ENCODE results near the gene TMEM245. TPM values are rescaled to one million over a fixed set of nuclear protein-coding genes. Genes with fewer than 3 reads are reported as not detected.

The TMEM245 gene
- total RNA-seq, 1 experiment from 2014 or later: 54.0 TPM

- H3K4me3 ChIP-seq (ENCODE audit: low read depth in 2 of 2, low read length in 2 of 2): no peak overlapping the region
- H3K27me3 ChIP-seq (ENCODE audit: control insufficient read depth, insufficient read depth, low read length): no peaks in the 10 kb centered on the region
- no peak for DNase-seq (ENCODE audit: low read depth, low spot score)
- TF ChIP-seq POLR2AphosphoS5 (IDR thresholded peaks at IDR 0.05; ENCODE audit: low read depth, low read length) (no peak), REST (IDR thresholded peaks at IDR 0.05; ENCODE audit: insufficient read depth in 1 of 2, low read depth in 2 of 2, low read length in 1 of 2) (no peak), SIN3A (IDR thresholded peaks at IDR 0.05; ENCODE audit: borderline replicate concordance, insufficient read depth, low read depth, low read length) (no peak), TCF7L2 (IDR thresholded peaks at IDR 0.05; ENCODE audit: low read depth, low read length) (no peak), CTCF (IDR thresholded peaks at IDR 0.05) (no peak)
- intact Hi-C loops (cut with micrococcal nuclease; ENCODE audit: unreplicated experiment): no loop called here
- no peaks in the 10 kb centered on the region for H3K4me1 ChIP-seq (ENCODE audit: control insufficient read depth, insufficient read depth, low read length)
- H3K36me3 ChIP-seq (ENCODE audit: control insufficient read depth, insufficient read depth, low read length): peaks cover 22% of the 10 kb centered on the region
- no peak for ATAC-seq
- no peaks in the 10 kb centered on the region for H3K9me3 ChIP-seq (ENCODE audit: control insufficient read depth, insufficient read depth, low read depth, low read length)
- ChIA-PET CTCF (no interaction called here), POLR2A (no interaction called here)
- in situ Hi-C loops (cut with HindIII; ENCODE audit: low pct_unique_long_range_greater_than_20kb, low sequenced_read_pairs): no loop called here
- BruUV-seq (replicated peaks): no TSS peak
- H3K27ac ChIP-seq (ENCODE audit: low read length): no peak overlapping the region
These were observed 27.6 kb downstream of the TMEM245 start for GRCh38 chr9:109092051-109092580.

GRCh38 chr9:109088221-109088620, 31.5 kb downstream of the TMEM245 start:
- Histone ChIP-seq H3K9me3 (ENCODE audit: control insufficient read depth, insufficient read depth, low read depth, low read length) (no peaks in the 10 kb centered on the region), H3K27me3 (ENCODE audit: control insufficient read depth, insufficient read depth, low read length) (no peaks in the 10 kb centered on the region), H3K4me3 (ENCODE audit: low read depth in 2 of 2, low read length in 2 of 2) (no peak overlapping the region), H3K36me3 (ENCODE audit: control insufficient read depth, insufficient read depth, low read length) (peaks cover 27% of the 10 kb centered on the region), H3K27ac (ENCODE audit: low read length) (no peak overlapping the region), H3K4me1 (ENCODE audit: control insufficient read depth, insufficient read depth, low read length) (no peaks in the 10 kb centered on the region)
- no TSS peak for BruUV-seq (replicated peaks)
- DNase-seq (ENCODE audit: low read depth, low spot score): no peak
- intact Hi-C loops (cut with micrococcal nuclease; ENCODE audit: unreplicated experiment) (no loop called here), in situ Hi-C loops (cut with HindIII; ENCODE audit: low pct_unique_long_range_greater_than_20kb, low sequenced_read_pairs) (no loop called here)
- TF ChIP-seq TCF7L2 (IDR thresholded peaks at IDR 0.05; ENCODE audit: low read depth, low read length): no peak
- TF ChIP-seq REST (IDR thresholded peaks at IDR 0.05; ENCODE audit: insufficient read depth in 1 of 2, low read depth in 2 of 2, low read length in 1 of 2): no peak
- no peak for TF ChIP-seq CTCF (IDR thresholded peaks at IDR 0.05)
- no peak for TF ChIP-seq SIN3A (IDR thresholded peaks at IDR 0.05; ENCODE audit: borderline replicate concordance, insufficient read depth, low read depth, low read length)
- no peak for TF ChIP-seq POLR2AphosphoS5 (IDR thresholded peaks at IDR 0.05; ENCODE audit: low read depth, low read length)
- ATAC-seq: no peak
- POLR2A ChIA-PET: interaction anchor here (0.6 kb wide), 1 partner anchor 383 kb away, joined by 3 read pairs; no protein-coding TSS in a partner anchor
- CTCF ChIA-PET: no interaction called here

All from Panc1 (cell line).